ENCODE data around the gene DACT3.

DACT3 gene

DNA sequence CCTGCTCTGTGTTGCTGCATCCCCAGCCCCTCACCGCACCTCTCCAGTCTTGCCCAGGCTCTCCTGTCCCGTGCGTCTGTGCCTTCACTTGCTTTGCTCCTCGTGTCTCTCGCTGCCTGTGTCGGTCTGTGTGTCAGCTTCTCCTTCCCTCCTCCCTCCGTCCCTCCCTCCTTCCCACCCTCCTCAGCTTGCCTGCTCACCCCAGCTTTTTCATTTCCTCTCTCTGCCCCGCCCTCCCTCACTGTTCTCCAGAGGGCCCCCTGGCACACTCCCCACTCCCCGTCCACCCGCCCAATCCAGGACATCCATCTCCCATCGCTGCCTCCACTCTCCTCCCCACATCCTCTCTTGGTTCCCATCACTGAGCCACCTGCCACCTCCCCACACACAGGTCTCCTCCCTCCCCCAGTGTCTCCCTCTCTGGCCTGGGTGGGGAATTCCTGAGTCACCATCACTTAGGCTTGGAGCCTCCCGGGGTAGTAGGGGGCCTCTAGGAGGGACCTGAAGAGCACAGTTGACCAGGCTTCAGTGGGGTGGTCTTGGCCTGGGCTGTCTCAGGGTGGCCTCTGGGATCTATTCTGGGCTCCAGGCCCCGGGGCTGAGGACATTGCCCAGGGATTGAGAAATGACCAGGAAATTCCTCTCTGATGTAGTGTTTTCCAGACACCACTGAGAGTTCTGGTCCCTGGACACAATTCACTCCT lies 35.9 kb downstream of the DACT3 start, which contains the start of gene PTGIR:
TSS of gene PTGIR (minus strand) at position 132 of the 704 bp plus-strand sequence. CDS start 864 bp downstream, outside the sequence.
- FAIRE-seq (no peak), DNase-seq (ENCODE audit: insufficient read length, low spot score) (no peak)
- TF ChIP-seq, protein P1, sequence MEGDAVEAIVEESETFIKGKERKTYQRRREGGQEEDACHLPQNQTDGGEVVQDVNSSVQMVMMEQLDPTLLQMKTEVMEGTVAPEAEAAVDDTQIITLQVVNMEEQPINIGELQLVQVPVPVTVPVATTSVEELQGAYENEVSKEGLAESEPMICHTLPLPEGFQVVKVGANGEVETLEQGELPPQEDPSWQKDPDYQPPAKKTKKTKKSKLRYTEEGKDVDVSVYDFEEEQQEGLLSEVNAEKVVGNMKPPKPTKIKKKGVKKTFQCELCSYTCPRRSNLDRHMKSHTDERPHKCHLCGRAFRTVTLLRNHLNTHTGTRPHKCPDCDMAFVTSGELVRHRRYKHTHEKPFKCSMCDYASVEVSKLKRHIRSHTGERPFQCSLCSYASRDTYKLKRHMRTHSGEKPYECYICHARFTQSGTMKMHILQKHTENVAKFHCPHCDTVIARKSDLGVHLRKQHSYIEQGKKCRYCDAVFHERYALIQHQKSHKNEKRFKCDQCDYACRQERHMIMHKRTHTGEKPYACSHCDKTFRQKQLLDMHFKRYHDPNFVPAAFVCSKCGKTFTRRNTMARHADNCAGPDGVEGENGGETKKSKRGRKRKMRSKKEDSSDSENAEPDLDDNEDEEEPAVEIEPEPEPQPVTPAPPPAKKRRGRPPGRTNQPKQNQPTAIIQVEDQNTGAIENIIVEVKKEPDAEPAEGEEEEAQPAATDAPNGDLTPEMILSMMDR (IDR thresholded peaks at IDR 0.05; ENCODE audit: insufficient read depth, missing control alignments) = no peak

DNA sequence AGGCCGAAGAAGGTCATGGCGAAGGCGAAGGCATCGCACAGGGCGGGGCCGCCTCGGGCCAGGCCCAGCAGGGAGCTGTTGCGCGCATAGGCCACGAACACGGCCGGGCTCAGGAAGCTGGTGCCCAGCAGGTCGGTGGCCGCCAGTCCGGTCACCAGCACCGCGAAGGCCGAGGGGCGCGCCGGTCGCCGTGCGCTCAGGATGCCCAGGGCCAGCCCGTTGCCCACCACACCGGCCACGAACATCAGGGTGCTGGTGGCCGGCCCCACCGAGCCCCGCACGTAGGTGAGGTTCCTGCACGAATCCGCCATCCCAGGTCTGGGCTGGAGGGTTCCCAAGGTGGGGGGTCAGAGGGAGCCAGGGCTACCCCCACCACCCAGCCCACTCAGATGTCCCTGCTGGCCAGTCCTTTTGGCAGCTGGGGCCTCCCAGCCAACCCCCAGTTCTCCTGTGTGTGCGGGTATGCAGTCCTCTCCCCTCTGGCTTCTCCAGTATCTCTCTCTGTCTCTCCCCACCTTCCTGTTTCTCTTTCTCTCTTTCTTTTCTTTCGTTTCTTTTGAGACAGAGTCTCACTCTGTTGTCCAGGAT lies 37.0 kb downstream of the DACT3 start:
- DNase-seq (ENCODE audit: insufficient read length, low spot score) (no peak), FAIRE-seq (no peak)
- TF ChIP-seq, protein P1 (IDR thresholded peaks at IDR 0.05; ENCODE audit: insufficient read depth, missing control alignments) = no peak

DNA sequence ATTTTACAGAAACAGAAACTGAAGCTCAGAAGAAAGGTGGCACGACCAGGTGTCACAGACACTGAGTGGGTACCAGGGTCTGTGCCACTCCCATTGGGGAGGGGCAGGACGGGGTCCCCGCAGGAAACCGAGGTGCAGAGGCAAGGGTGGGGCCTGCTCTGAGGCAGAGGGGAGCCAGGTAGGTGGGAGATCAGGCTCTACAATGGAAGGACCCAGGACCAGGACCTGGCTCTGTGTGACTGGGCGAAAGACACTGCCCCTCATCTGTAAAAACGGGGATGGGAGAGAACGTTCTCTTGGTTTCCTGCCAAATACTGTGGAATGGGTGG lies 38.9 kb downstream of the DACT3 start:
- FAIRE-seq (no peak), DNase-seq (ENCODE audit: insufficient read length, low spot score) (no peak)
- TF ChIP-seq, protein P1 (IDR thresholded peaks at IDR 0.05; ENCODE audit: insufficient read depth, missing control alignments) = no peak

DNA sequence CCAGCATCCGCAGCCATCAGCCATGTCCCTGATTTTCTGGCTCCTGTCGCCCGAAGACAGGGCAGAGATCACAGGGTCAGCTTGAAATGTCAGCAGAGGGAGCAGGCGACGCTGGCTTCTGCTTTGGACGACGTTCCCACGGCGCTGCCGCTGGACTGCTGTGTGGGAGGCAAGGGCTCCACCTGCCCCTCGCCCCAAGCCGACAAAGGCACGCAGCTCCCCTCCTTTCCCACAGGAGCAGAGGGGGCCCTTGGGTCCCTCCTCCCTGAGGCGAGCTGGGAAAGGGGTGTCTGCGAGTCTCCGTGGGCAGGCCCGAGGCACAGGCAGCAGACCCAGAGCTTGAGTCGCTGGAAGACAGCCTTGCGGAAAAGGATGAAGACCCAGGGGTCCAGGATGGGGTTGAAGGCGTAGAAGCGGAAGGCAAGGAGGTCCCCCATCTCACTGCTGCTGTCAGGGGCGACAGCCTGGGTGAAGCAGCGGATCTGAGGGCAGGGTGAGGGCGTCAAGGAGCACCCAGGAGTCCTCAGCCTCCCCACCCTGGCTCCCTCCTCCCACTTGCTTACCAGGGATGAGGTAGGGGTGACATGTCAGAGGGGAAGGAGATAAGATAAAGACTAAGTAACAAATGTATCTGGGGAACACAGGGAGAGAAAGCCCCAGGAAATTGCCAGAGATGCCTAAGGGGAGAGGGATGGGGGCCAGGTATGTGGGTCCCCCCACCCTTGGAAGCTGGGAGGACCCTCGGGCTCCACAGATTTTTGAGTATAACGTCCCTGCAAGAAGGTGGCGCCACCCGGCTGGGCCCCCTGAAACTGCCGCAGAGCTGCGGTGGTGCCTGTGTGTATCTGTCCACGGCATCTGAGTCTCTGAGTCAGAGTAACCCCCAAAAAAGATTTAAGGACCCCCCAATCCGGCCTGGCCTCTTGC lies 39.5 kb downstream of the DACT3 start:
- TF ChIP-seq, protein P1 (IDR thresholded peaks at IDR 0.05; ENCODE audit: insufficient read depth, missing control alignments) = no peak
- no peak for FAIRE-seq
- DNase-seq (ENCODE audit: insufficient read length, low spot score) = no peak

- DNase-seq (ENCODE audit: insufficient read length, low spot score) = no peak
- FAIRE-seq = no peak
- TF ChIP-seq, protein P1 (IDR thresholded peaks at IDR 0.05; ENCODE audit: insufficient read depth, missing control alignments) = no peak
Observed at GRCh38 chr19:46620716-46621115, 40.3 kb downstream of the DACT3 start.

GRCh38 chr19:46620267-46620666 lies 40.7 kb downstream of the DACT3 start:
- FAIRE-seq (no peak), DNase-seq (ENCODE audit: insufficient read length, low spot score) (no peak)
- TF ChIP-seq, protein P1 (IDR thresholded peaks at IDR 0.05; ENCODE audit: insufficient read depth, missing control alignments) = no peak

Data from D721Med (cell line).